Progenitor cell of endocrine pancreas (in vitro differentiated cells): ENCODE results near the gene RAP1GAP2. TPM values are rescaled to one million over a fixed set of nuclear protein-coding genes. Genes with fewer than 3 reads are reported as not detected.
A peak's percentile ranks its signal among the peaks of the same experiment; 100 is the strongest.

Experiments
- DNase-seq: peaks from one replicate; pipeline ENCODE4 v3.0.0; 2021; ENCODE audit warnings: low spot score; ENCODE audit not compliant: unreplicated experiment
- H3K27ac Mint-ChIP-seq: 2 replicates; pipeline ENCODE4 v1.8.0; 2021; ENCODE audit warnings: mild to moderate bottlenecking, moderate library complexity, mixed read lengths
- H3K27me3 Mint-ChIP-seq: 2 replicates; pipeline ENCODE4 v1.8.0; 2021; ENCODE audit warnings: mixed read lengths
- H3K36me3 Mint-ChIP-seq: 2 replicates; pipeline ENCODE4 v1.8.0; 2022; ENCODE audit warnings: mixed read lengths; ENCODE audit not compliant: insufficient read depth
- H3K4me1 Mint-ChIP-seq: 2 replicates; pipeline ENCODE4 v1.8.0; 2021; ENCODE audit warnings: low read depth, mixed read lengths
- H3K4me3 Mint-ChIP-seq: 2 replicates; pipeline ENCODE4 v1.8.0; 2021; ENCODE audit warnings: low read depth, mild to moderate bottlenecking, moderate library complexity, mixed read lengths
- H3K9me3 Mint-ChIP-seq: 2 replicates; pipeline ENCODE4 v1.8.0; 2021; ENCODE audit warnings: low read depth, mixed read lengths
- total RNA-seq: library from RNA; stranded (reverse); gene quantifications from 2 replicates; pipeline ENCODE4 v1.2.1, GENCODE V29; 2021
- TF ChIP-seq, protein P1 (sequence below): fragments of 200-600 bp; sonication (generic); IDR thresholded peaks from one replicate; pipeline ENCODE4 v1.5.0; 2021; ENCODE audit warnings: antibody characterized with exemption, mild to moderate bottlenecking; ENCODE audit not compliant: unreplicated experiment

The RAP1GAP2 gene
- total RNA-seq, 1 donor from 2014 or later = 116 TPM

DNA sequence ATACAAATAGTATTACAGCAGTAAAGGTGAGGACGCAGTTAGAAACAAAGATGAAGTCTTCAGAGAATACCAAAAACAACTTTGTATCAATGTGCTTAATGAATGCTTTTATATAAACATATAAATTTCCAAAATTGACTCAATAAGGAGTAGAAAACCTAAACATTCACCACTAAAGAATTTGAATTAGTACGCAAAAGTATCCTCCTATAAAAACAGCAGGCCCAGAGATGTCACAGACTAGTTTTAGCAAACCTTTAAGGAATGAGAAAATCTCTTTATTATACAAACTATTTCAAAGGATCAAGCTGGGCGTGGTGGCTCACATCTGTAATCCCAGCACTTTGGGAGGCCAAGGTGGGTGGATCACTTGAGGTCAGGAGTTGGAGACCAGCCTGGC lies 180.9 kb downstream of the RAP1GAP2 start:
- TF ChIP-seq, protein P1, sequence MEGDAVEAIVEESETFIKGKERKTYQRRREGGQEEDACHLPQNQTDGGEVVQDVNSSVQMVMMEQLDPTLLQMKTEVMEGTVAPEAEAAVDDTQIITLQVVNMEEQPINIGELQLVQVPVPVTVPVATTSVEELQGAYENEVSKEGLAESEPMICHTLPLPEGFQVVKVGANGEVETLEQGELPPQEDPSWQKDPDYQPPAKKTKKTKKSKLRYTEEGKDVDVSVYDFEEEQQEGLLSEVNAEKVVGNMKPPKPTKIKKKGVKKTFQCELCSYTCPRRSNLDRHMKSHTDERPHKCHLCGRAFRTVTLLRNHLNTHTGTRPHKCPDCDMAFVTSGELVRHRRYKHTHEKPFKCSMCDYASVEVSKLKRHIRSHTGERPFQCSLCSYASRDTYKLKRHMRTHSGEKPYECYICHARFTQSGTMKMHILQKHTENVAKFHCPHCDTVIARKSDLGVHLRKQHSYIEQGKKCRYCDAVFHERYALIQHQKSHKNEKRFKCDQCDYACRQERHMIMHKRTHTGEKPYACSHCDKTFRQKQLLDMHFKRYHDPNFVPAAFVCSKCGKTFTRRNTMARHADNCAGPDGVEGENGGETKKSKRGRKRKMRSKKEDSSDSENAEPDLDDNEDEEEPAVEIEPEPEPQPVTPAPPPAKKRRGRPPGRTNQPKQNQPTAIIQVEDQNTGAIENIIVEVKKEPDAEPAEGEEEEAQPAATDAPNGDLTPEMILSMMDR = no peak
- no peak overlapping the region for H3K27ac Mint-ChIP-seq
- no peaks in the 10 kb centered on the region for H3K9me3 Mint-ChIP-seq
- H3K27me3 Mint-ChIP-seq = no peaks in the 10 kb centered on the region
- H3K36me3 Mint-ChIP-seq = peaks cover 25% of the 10 kb centered on the region
- no peak overlapping the region for H3K4me3 Mint-ChIP-seq
- H3K4me1 Mint-ChIP-seq = peaks cover 4% of the 10 kb centered on the region
- DNase-seq = no peak

DNA sequence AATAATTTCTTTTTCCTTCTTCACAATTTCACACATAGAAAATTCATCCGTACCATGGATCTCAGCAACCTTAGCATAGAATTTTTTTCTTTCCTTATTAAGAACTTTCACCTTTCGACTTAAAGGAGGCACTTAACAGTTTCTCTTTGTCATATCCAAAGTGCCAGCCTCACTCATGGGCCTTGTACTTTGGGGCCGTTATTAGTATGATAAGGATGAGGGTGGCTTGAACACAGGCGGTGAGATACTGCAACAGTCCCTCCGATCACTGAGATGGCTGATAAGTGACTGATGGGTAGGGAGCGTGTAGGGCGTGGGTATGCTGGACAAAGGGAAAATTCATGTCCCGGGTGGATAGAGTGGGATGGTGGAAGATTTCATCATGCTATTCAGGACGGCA lies 181.9 kb downstream of the RAP1GAP2 start:
- H3K27ac Mint-ChIP-seq = peak overlapping the region; percentile 84
- no peaks in the 10 kb centered on the region for H3K27me3 Mint-ChIP-seq
- DNase-seq = no peak
- H3K9me3 Mint-ChIP-seq = no peaks in the 10 kb centered on the region
- peaks cover 27% of the 10 kb centered on the region for H3K36me3 Mint-ChIP-seq
- TF ChIP-seq, protein P1 = no peak
- H3K4me1 Mint-ChIP-seq = peaks cover 2% of the 10 kb centered on the region
- H3K4me3 Mint-ChIP-seq = no peak overlapping the region

DNA sequence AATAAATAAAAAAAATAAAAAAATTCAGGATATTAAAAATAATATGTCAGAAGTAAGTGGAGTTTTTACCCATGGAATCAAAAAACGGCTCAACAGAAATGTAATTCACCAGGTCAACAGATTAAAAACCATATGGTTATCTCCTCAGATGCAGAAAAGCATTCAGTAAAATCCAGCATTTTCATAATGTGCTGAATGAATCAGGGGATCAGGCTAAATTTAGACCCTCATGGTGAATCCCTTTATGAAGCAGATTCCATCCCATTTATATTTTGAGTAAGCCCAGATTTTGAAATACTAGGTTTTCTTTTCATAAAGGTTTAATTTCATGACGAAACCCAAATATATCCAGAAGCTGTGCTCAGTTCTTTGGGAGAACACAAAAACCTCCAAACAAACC lies 182.8 kb downstream of the RAP1GAP2 start:
- no peak overlapping the region for H3K4me3 Mint-ChIP-seq
- peaks cover 2% of the 10 kb centered on the region for H3K4me1 Mint-ChIP-seq
- no peaks in the 10 kb centered on the region for H3K9me3 Mint-ChIP-seq
- H3K27me3 Mint-ChIP-seq = no peaks in the 10 kb centered on the region
- TF ChIP-seq, protein P1 = no peak
- H3K27ac Mint-ChIP-seq = no peak overlapping the region
- peaks cover 26% of the 10 kb centered on the region for H3K36me3 Mint-ChIP-seq
- DNase-seq = no peak

DNA sequence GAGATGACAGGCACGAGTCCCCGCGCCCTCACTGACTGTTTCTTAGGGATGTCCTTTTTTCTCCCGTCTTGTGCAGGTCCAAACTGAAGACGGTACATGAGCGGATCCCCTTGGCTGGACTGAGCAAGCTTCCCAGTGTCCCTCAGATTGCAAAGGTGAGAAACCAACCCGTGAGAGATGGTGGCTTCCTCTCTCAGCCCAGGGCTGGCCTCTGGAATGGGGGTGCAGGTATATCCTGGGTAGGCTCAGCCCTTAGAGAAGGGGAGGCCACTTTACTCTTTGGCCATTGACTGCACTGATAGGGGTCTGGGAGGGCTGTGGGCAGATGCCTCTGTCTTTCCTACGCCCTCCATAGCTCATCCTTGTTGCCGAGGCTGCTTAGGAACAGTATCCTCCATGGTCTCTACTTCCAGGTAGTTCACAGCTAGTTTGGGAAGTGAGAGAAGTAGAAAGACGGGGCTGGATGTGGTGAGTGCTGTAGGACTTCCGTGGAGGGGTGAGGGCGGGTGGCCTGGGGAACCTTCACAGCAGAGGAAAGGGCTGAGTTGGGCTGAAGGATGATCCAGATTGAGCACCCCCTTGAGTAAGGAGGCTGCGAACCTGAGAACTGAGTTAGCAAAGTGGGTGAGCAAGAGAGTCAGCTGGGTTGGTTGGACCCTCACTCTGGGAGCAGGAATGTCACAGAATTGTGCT lies 184.1 kb downstream of the RAP1GAP2 start:
- Mint-ChIP-seq H3K4me3 (no peak overlapping the region), H3K36me3 (peaks cover 31% of the 10 kb centered on the region), H3K27me3 (no peaks in the 10 kb centered on the region), H3K27ac (peak overlapping the region; percentile 37), H3K9me3 (no peaks in the 10 kb centered on the region), H3K4me1 (peaks cover 2% of the 10 kb centered on the region)
- no peak for DNase-seq
- TF ChIP-seq, protein P1 = no peak

DNA sequence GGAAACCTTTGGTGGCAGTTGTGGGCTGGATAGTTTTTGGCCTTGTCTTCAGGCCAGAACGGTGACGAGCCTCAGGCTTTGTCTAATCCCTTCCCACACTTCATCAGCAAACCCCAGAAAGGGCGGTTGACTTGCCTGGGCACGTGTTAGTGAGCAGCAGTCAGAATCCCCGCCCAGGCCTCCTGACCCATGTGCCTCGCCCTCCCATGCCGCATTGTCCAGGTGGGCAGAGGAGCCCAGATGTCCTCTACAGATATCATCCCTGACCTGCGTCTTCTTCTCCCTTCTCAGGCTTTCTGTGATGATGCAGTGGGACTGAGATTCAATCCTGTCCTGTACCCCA lies 184.6 kb downstream of the RAP1GAP2 start:
- no peak for DNase-seq

More for the DNA sequence above, 184.6 kb downstream of the RAP1GAP2 start:
- TF ChIP-seq, protein P1 = no peak
- Mint-ChIP-seq H3K4me1 (no peaks in the 10 kb centered on the region), H3K4me3 (no peak overlapping the region), H3K27me3 (no peaks in the 10 kb centered on the region), H3K9me3 (no peaks in the 10 kb centered on the region), H3K27ac (no peak overlapping the region), H3K36me3 (peaks cover 29% of the 10 kb centered on the region)
